KOPT-K1 (cell line): ENCODE data around the gene FLVCR1.
"Not testable (repeated sequence)": the region's sequence is repeated elsewhere in the genome, so short reads cannot be mapped to it uniquely, and the experiment has no call there.

Experiments
- H3K27ac ChIP-seq: fragments of 200-600 bp; sonication (generic); 2 replicates; pipeline ENCODE4 v1.5.1; 2016; ENCODE audit warnings: antibody characterized with exemption, mild to moderate bottlenecking, low read depth, low read length; ENCODE audit not compliant: poor library complexity, severe bottlenecking
- H3K36me3 ChIP-seq: fragments of 200-600 bp; sonication (generic); 2 replicates; pipeline ENCODE4 v1.5.1; 2017; ENCODE audit warnings: antibody characterized with exemption, mild to moderate bottlenecking, low read length, moderate library complexity; ENCODE audit not compliant: insufficient read depth
- H3K9me3 ChIP-seq: fragments of 200-600 bp; sonication (generic); 2 replicates; pipeline ENCODE4 v1.5.1; 2017; ENCODE audit warnings: antibody characterized with exemption, low read length, mild to moderate bottlenecking; ENCODE audit not compliant: insufficient read depth, poor library complexity, severe bottlenecking

The FLVCR1 gene

DNA sequence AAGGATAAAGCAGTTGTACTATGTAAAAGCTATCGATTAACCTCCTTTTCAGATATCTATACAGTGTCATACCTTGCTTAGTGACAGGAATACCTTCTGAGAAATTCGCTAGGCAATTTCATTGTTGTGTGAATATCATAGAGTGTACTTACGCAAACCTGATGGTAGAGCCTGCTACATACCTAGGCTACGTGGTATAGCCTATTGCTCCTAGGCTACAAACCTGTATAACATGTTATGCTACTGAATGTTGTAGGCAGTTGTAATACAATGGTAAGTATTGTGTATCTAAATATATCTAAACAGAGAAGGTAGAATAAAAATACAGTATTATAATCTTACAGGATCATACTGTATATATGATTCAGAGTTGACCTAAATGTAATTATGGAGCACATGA lies 26.5 kb downstream of the FLVCR1 start:
- no peak overlapping the region for H3K27ac ChIP-seq

DNA sequence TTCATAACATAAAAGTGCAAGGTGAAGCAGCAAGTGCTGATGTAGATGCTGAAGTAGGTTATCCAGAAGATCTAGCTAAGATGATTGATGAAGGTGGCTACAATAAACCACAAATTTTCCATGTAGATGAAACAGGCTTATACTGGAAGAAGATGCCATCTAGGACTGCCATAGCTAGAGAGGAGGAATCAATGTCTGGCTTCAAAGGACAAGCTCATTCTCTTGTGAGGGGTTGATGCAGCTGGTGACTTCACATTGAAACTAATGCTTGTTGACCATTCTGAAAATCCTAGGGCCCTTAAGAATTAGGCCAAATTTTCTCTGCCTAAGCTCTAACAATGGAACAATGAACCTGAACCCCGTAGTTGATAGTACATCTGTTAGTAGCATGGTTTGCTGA lies 34.0 kb downstream of the FLVCR1 start:
- H3K36me3 ChIP-seq, result peaks cover 95% of the 10 kb centered on the region
- no peaks in the 10 kb centered on the region for H3K9me3 ChIP-seq

More for the DNA sequence above, 26.5 kb downstream of the FLVCR1 start:
- Histone ChIP-seq H3K9me3 (no peaks in the 10 kb centered on the region), H3K36me3 (peaks cover 88% of the 10 kb centered on the region)

GRCh38 chr1:212899845-212900244 lies 41.8 kb downstream of the FLVCR1 start:
- H3K36me3 ChIP-seq, result peaks cover 48% of the 10 kb centered on the region

More for the DNA sequence above, 34.0 kb downstream of the FLVCR1 start:
- no peak overlapping the region for H3K27ac ChIP-seq

DNA sequence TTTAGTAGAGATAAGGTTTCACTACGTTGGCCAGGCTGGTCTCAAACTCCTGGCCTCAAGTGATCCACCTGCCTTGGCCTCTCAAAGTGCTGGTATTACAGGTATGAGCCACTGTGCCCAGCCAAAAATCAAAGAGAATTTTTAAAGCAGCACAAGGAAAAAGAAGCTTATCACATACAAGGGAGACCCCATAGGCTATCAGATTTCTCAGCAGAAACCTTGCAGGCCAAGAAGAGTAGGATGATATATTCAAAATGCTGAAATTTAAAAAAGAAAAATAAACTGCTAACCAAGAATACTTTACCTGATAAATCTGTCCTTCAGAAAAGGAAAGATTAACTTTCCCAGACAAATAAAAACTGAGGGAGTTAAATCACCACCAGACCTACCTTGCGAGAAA lies 43.2 kb downstream of the FLVCR1 start:
- peaks cover 23% of the 10 kb centered on the region for H3K9me3 ChIP-seq
- H3K36me3 ChIP-seq, result peaks cover 34% of the 10 kb centered on the region
- H3K27ac ChIP-seq, result no peak overlapping the region

More at GRCh38 chr1:212899845-212900244, 41.8 kb downstream of the FLVCR1 start:
- Histone ChIP-seq H3K27ac (no peak overlapping the region), H3K9me3 (peaks cover 23% of the 10 kb centered on the region)

DNA sequence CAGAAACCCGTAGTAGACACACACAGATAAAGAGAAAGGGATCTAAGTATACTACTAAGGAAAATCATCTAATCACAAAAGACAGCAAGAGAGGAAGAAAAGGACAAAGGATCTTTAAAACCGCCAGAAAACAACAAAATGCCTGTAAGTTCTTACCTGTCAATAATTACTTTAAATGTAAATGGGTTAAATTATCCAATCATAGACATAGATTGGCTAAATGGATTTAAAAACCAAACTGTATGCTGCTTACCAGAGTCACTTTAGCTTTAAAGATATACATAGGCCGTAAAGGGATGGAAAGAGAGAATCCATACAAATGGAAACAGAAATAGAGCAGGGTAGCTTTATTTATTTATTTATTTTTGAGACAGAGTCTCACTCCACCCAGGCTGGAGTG lies 44.0 kb downstream of the FLVCR1 start:
- peaks cover 23% of the 10 kb centered on the region for H3K9me3 ChIP-seq
- no peak overlapping the region for H3K27ac ChIP-seq
- peaks cover 28% of the 10 kb centered on the region for H3K36me3 ChIP-seq

- Histone ChIP-seq H3K27ac (no peak overlapping the region), H3K9me3 (peaks cover 23% of the 10 kb centered on the region), H3K36me3 (peaks cover 15% of the 10 kb centered on the region)
Measured at GRCh38 chr1:212903664-212904063, 45.6 kb downstream of the FLVCR1 start.

- not testable (repeated sequence) for H3K9me3 ChIP-seq, H3K27ac ChIP-seq, H3K36me3 ChIP-seq
Measured at GRCh38 chr1:212908071-212908470, 50.0 kb downstream of the FLVCR1 start.

DNA sequence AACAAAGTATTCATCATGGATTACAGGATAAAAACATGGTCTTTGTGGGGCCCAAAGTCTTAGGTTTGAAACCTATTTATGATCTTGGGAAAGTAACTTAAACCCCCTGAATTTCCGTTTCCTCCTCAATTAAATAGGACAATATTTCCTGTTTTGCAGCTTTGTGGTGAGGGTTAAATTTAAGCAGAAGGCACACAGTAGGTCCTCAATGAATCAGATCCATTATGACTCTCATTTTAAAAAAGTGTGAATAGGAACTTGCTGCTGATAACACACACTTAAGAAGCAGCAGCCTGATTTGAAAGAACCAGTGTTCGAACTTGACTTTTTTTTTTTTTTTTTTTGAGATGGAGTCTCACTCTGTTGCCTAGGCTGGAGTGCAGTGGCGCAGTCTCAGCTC lies 50.9 kb downstream of the FLVCR1 start:
- H3K9me3 ChIP-seq, result no peaks in the 10 kb centered on the region
- no peaks in the 10 kb centered on the region for H3K36me3 ChIP-seq
- H3K27ac ChIP-seq, result no peak overlapping the region

DNA sequence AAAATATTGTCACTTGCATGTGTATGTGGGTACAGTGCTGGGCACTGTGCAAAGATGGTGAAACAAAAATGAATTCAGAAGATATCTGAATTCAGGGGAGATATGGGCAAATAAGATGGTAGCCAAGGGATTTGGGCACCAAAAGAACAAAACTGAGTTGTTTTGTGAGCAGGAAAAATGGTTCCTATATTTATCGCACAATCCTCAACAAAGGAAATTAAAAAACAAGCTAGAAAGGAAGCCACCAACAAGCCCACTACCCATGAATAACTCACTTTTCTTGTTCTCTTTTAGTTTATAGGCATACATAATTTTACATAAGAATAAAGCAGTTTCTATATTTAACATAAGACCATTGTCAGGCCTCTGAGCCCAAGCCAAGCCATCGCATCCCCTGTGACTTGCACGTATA lies 51.6 kb downstream of the FLVCR1 start:
- Histone ChIP-seq H3K27ac (no peak overlapping the region), H3K36me3 (no peaks in the 10 kb centered on the region), H3K9me3 (no peaks in the 10 kb centered on the region)

DNA sequence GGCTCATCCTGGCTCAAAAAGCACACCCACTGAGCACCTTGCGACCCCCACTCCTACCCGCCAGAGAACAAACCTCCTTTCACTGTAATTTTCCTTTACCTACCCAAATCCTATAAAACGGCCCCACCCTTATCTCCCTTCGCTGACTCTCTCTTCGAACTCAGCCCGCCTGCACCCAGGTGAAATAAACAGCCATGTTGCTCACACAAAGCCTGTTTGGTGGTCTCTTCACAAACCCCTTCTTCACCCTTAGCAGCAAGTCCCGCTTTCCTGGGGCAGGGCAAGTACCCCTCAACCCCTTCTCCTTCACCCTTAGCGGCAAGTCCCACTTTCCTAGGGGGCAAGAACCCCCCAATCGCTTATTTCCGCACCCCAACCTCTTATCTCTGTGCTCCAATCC lies 52.1 kb downstream of the FLVCR1 start:
- not testable (repeated sequence) for H3K36me3 ChIP-seq, H3K9me3 ChIP-seq, H3K27ac ChIP-seq

DNA sequence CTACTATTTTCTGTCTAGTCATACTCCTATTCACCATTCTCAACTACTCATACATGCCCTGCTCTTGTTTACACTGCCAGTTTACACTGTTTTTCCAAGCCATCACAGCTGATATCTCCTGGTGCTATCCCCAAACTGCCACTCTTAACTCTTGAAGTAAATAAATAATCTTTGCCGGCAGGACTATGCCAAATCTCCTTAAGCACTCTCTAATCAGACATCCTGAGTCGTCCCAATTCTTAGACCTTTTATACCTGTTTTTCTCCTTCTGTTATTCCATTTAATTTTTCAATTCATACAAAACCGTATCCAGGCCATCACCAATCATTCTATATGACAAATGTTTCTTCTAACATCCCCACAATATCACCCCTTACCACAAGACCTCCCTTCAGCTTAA lies 55.6 kb downstream of the FLVCR1 start:
- not testable (repeated sequence) for H3K27ac ChIP-seq, H3K36me3 ChIP-seq, H3K9me3 ChIP-seq

DNA sequence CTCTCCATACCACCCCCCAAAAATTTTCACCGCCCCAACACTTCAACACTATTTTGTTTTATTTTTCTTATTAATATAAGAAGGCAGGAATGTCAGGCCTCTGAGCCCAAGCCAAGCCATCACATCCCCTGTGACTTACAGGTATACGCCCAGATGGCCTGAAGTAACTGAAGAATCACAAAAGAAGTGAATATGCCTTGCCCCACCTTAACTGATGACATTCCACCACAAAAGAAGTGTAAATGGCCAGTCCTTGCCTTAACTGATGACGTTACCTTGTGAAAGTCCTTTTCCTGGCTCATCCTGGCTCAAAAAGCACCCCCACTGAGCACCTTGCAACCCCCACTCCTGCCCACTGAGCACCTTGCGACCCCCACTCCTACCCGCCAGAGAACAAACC lies 56.0 kb downstream of the FLVCR1 start:
- H3K27ac ChIP-seq, H3K36me3 ChIP-seq: not testable (repeated sequence)

DNA sequence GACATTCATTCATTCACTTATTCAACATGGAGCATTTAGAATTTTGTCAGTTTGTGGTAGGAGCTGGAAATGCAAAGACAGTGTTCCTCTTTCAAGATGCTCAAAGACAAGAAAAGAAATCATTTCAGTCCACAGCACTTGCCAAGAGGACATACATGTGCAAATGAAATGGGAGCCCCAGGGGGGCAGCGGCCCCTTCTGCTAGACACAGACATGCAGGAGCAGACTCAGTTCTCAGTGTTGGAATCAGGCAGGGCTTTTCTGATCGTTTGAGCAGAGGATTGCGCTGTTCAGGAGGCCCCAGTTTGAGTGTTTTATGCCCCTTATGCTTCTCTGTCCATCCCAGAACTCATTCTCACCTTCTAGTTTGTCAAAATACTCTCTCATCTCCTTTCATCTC lies 56.7 kb downstream of the FLVCR1 start:
- Histone ChIP-seq H3K36me3 (no peaks in the 10 kb centered on the region), H3K27ac (no peak overlapping the region), H3K9me3 (no peaks in the 10 kb centered on the region)

More for the DNA sequence above, 56.0 kb downstream of the FLVCR1 start:
- not testable (repeated sequence) for H3K9me3 ChIP-seq

DNA sequence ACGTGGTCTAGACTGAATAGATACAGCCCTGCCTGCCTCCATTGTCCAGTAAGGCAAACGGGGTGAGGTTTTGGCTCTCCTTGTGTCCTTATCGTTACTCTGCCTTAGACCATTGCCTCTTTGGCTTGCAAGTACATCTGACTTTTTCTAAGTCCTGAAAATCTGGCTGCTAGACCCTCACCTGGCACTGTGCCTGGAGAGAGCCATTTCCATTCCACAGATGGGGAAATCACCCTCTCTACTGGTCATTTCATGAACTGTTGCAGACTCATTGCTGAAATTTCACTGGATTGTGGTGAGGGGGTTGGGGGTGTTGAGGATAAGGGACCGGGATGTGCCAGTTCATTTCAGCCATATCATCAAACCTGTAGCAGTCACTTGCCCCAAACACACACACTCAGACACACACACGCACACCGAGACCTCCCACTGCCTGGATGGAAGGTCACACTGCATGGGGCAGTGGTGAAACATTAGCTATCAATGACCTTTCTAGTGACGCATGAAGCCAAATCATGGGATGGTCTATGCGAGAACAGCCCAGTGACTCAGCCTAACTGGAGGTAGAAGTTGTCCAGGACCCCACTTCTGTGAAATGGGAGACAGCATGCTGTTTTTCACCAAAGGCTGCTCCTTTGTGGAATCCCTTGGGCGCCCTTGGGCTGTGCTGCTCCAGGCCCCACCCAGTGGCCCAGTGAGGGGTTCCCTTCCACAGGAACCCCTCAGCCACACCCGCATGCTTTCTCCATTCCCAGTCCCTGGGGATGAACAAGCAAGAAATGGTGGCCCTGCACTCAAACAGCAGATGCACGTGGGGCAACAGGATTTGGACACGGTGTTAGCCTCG lies 57.4 kb downstream of the FLVCR1 start:
- no peaks in the 10 kb centered on the region for H3K36me3 ChIP-seq
- no peaks in the 10 kb centered on the region for H3K9me3 ChIP-seq
- H3K27ac ChIP-seq, result no peak overlapping the region

DNA sequence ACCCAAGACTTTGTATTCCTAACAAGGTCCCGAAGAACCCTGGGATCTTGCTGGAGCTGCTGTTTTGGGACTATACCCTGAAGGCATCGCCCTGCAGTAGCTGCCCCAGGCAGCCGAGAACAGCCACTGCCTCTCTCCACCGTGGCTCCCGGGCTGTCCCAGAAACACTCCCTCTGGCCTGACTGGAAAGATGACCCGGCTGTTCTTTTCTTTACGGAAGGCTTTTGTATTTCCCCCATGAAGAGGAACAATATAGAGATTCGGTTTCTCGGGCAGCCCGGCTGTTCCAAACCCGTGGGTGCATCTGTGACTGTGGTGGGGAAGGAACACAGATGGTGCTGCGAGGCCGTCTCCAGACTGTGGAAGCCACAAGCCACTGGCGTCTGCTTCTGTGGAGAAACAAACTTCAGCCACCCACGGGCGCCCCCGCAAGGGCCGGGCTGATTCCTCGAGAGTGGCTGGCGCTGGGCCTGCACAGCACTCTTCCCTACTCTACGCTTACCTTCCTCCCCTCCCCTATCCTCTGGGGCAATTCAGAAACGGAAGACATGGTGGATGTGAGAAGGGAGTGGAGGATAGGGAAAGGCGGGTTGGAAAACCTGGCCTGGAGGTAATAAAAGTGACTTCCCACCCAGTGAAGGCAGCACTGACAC lies 58.5 kb downstream of the FLVCR1 start:
- no peaks in the 10 kb centered on the region for H3K9me3 ChIP-seq
- H3K36me3 ChIP-seq, result no peaks in the 10 kb centered on the region
- no peak overlapping the region for H3K27ac ChIP-seq

DNA sequence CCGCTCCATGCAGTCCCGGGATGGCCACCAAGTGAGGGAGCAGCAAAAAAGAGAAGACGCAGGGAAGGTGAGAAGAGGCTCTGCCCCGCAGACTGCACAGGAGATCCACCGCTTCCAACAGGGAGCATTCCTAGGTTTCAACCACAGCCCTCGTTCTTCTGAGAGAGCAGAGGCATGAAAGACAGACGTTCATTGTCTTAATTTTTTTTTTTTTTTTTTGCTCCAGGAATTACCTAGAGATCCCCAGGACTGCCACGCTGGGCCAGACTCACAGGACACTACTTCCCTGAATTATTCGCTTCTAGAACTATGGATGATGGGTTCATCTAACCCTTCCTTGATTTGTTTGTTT lies 59.0 kb downstream of the FLVCR1 start:
- H3K36me3 ChIP-seq, result no peaks in the 10 kb centered on the region
- no peaks in the 10 kb centered on the region for H3K9me3 ChIP-seq
- no peak overlapping the region for H3K27ac ChIP-seq
